Fibroblast of skin of back (primary cell): Measurements from ENCODE around the gene PRSS1.
"Not testable (repeated sequence)": the region's sequence is repeated elsewhere in the genome, so short reads cannot be mapped to it uniquely, and the experiment has no call there.

Source experiments
- DNase-seq: peaks from one replicate; pipeline ENCODE4 v3.0.0-alpha.2; 2013

PRSS1 gene

GRCh38 chr7:142748410-142748809, 862 bp upstream of the PRSS1 start:
- DNase-seq, result not testable (repeated sequence)

GRCh38 chr7:142750321-142750938, 1.2 kb downstream of the PRSS1 start:
- DNase-seq, result no peak

GRCh38 chr7:142751526-142752175, 2.4 kb downstream of the PRSS1 start:
- not testable (repeated sequence) for DNase-seq

- no peak for DNase-seq
Measured at GRCh38 chr7:142752376-142753225, 3.3 kb downstream of the PRSS1 start.

- DNase-seq, result no peak
Measured at GRCh38 chr7:142753366-142753765, 4.1 kb downstream of the PRSS1 start.

- DNase-seq, result not testable (repeated sequence)
Measured at GRCh38 chr7:142753925-142754491, 4.7 kb downstream of the PRSS1 start.

GRCh38 chr7:142754681-142755575, 5.7 kb downstream of the PRSS1 start:
- no peak for DNase-seq

GRCh38 chr7:142758312-142758711, 9.0 kb downstream of the PRSS1 start:
- not testable (repeated sequence) for DNase-seq

- DNase-seq, result no peak
Measured at GRCh38 chr7:142759433-142759832, 10.2 kb downstream of the PRSS1 start.

- DNase-seq, result no peak
Measured at GRCh38 chr7:142760071-142760642, 10.9 kb downstream of the PRSS1 start.

GRCh38 chr7:142761606-142762005, 12.3 kb downstream of the PRSS1 start:
- not testable (repeated sequence) for DNase-seq

- DNase-seq, result no peak
Measured at GRCh38 chr7:142762104-142762503, 12.8 kb downstream of the PRSS1 start.

GRCh38 chr7:142767451-142767850, 18.2 kb downstream of the PRSS1 start:
- DNase-seq, result no peak

- no peak for DNase-seq
Measured at GRCh38 chr7:142767861-142768260, 18.6 kb downstream of the PRSS1 start.

GRCh38 chr7:142768885-142769284, 19.6 kb downstream of the PRSS1 start:
- not testable (repeated sequence) for DNase-seq

GRCh38 chr7:142770661-142771352, 21.5 kb downstream of the PRSS1 start, which contains the start of gene PRSS2:
PRSS2 (plus strand) TSS chr7:142770970; CDS start chr7:142770983, 13 bp downstream.
- DNase-seq, result no peak

- no peak for DNase-seq
Measured at GRCh38 chr7:142771353-142771723, 22.1 kb downstream of the PRSS1 start.

- DNase-seq, result no peak
Measured at GRCh38 chr7:142772051-142772450, 22.8 kb downstream of the PRSS1 start.

- DNase-seq, result no peak
Measured at GRCh38 chr7:142772673-142773072, 23.4 kb downstream of the PRSS1 start.

GRCh38 chr7:142773230-142773629, 24.0 kb downstream of the PRSS1 start:
- DNase-seq, result no peak
